ACHN (cell line): ENCODE measurements around the gene NTRK1.

Experiments used
- DNase-seq: peaks from one replicate; pipeline ENCODE4 v3.0.0-alpha.2; 2015
- in situ Hi-C: cut with HindIII; loops from 2 replicates; pipeline ENCODE4 v1.10.0; 2017; ENCODE audit warnings: low sequenced_read_pairs, low pct_ligation_motif_present, low pct_unique_long_range_greater_than_20kb

NTRK1 gene

GRCh38 chr1:156851779-156852417, 8.8 kb upstream of the NTRK1 start:
- no peak for DNase-seq
- in situ Hi-C loops = no loop called here

- no peak for DNase-seq
- in situ Hi-C loops = no loop called here
Measured at GRCh38 chr1:156852418-156852874, 8.2 kb upstream of the NTRK1 start.

- no peak for DNase-seq
- in situ Hi-C loops = no loop called here
Measured at GRCh38 chr1:156853761-156854160, 6.9 kb upstream of the NTRK1 start.

- in situ Hi-C loops = no loop called here
- no peak for DNase-seq
Measured at GRCh38 chr1:156854634-156855033, 6.0 kb upstream of the NTRK1 start.

- DNase-seq = no peak
- in situ Hi-C loops = no loop called here
Measured at GRCh38 chr1:156856282-156856785, 4.3 kb upstream of the NTRK1 start.

GRCh38 chr1:156857532-156857931, 3.1 kb upstream of the NTRK1 start:
- in situ Hi-C loops = no loop called here

GRCh38 chr1:156858555-156858956, 2.1 kb upstream of the NTRK1 start:
- in situ Hi-C loops = no loop called here
- no peak for DNase-seq

More at GRCh38 chr1:156857532-156857931, 3.1 kb upstream of the NTRK1 start:
- DNase-seq = no peak

GRCh38 chr1:156858959-156859522, 1.6 kb upstream of the NTRK1 start, which contains the start of gene INSRR:
Gene INSRR, minus strand, starts transcription at chr1:156859117. Its CDS starts 496 bp downstream, at chr1:156858621.
- in situ Hi-C loops = no loop called here

GRCh38 chr1:156859523-156860112, 1.0 kb upstream of the NTRK1 start:
- DNase-seq = no peak
- in situ Hi-C loops = no loop called here

More at GRCh38 chr1:156858959-156859522, 1.6 kb upstream of the NTRK1 start, which contains the start of gene INSRR:
- no peak for DNase-seq

GRCh38 chr1:156860113-156860627, 495 bp upstream of the NTRK1 start:
- in situ Hi-C loops = no loop called here
- DNase-seq = peak; percentile 57

- in situ Hi-C loops = no loop called here
Measured at GRCh38 chr1:156862584-156862983, 1.9 kb downstream of the NTRK1 start.

GRCh38 chr1:156862997-156863599, 2.4 kb downstream of the NTRK1 start:
- DNase-seq = no peak
- in situ Hi-C loops = no loop called here

More at GRCh38 chr1:156862584-156862983, 1.9 kb downstream of the NTRK1 start:
- no peak for DNase-seq

- in situ Hi-C loops = no loop called here
- no peak for DNase-seq
Measured at GRCh38 chr1:156863631-156864030, 3.0 kb downstream of the NTRK1 start.

- in situ Hi-C loops = no loop called here
Measured at GRCh38 chr1:156864796-156865195, 4.1 kb downstream of the NTRK1 start.

GRCh38 chr1:156865258-156865657, 4.6 kb downstream of the NTRK1 start:
- in situ Hi-C loops = no loop called here
- DNase-seq = no peak

More at GRCh38 chr1:156864796-156865195, 4.1 kb downstream of the NTRK1 start:
- DNase-seq = no peak

GRCh38 chr1:156865865-156866248, 5.2 kb downstream of the NTRK1 start:
- in situ Hi-C loops = no loop called here
- DNase-seq = no peak

GRCh38 chr1:156866249-156866909, 5.7 kb downstream of the NTRK1 start:
- no peak for DNase-seq
- in situ Hi-C loops = no loop called here

- in situ Hi-C loops = no loop called here
- no peak for DNase-seq
Measured at GRCh38 chr1:156868341-156868740, 7.7 kb downstream of the NTRK1 start.
